ENCODE measurements around the gene DAGLB.

GRCh38 chr7:6422095-6422494 lies 25.7 kb downstream of the DAGLB start:
- TF ChIP-seq POLR2AphosphoS5 (IDR thresholded peaks at IDR 0.05) (no peak), CTCF (IDR thresholded peaks at IDR 0.05 in 8 of 11, conservative IDR thresholded peaks at IDR 0.05 in 3 of 11) (no peak), POLR2A (IDR thresholded peaks at IDR 0.05) (no peak)
